ENCODE data around the gene C1orf185.
A peak's percentile ranks its signal among the peaks of the same experiment; 100 is the strongest.
"Not testable (repeated sequence)": the region's sequence is repeated elsewhere in the genome, so short reads cannot be mapped to it uniquely, and the experiment has no call there.

The C1orf185 gene

DNA sequence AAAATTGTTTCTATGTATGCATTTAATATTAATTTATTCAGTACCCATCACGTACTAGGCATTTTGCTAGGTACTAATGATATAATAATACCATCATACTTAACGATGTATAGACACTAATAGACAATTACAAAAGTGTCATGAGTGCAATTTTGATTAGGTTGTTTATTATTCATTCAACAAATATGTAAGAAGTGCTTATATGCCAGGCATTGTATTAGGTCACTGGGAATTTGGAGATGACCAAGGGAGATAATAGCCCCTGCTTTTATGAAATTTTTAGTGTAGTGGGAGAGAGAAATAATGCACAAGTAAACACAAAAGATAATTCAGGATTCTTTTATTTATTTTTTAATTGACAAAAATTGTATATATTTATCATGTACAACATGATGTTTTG lies 18.6 kb downstream of the C1orf185 start:
- DNase-seq (ENCODE audit: insufficient read length, low spot score), result no peak
- FAIRE-seq, result no peak
- no peak for TF ChIP-seq POLR2AphosphoS5 (IDR thresholded peaks at IDR 0.05; ENCODE audit: low read depth, low read length)
- TF ChIP-seq SPI1 (IDR thresholded peaks at IDR 0.05; ENCODE audit: low read depth, low read length), result no peak
- TF ChIP-seq TAF1 (IDR thresholded peaks at IDR 0.05; ENCODE audit: low read depth, low read length), result no peak
- no peak for TF ChIP-seq POLR2A (IDR thresholded peaks at IDR 0.05; ENCODE audit: low read depth, low read length)
- TF ChIP-seq POU2F2 (IDR thresholded peaks at IDR 0.05; ENCODE audit: low read depth, low read length), result no peak
- no peak for TF ChIP-seq PAX5 (IDR thresholded peaks at IDR 0.05; ENCODE audit: insufficient read depth, low read length, severe bottlenecking)

DNA sequence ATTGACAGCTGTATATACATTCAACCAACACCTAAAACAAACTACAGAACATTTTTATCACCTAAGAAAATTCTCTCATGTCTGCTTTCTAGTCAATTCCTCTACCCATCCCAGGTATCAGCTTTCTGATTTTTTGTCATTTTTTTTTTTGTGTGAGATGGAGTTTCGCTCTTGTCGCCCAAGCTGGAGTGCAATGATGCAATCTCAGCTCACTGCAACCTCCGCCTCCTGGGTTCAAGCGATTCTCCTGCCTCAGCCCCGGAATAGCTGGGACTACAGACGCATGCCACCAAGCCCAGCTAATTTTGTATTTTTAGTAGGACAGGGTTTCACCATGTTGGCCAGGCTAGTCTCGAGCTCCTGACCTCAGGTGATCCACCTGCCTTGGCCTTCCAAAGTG lies 25.1 kb downstream of the C1orf185 start:
- not testable (repeated sequence) for FAIRE-seq

DNA sequence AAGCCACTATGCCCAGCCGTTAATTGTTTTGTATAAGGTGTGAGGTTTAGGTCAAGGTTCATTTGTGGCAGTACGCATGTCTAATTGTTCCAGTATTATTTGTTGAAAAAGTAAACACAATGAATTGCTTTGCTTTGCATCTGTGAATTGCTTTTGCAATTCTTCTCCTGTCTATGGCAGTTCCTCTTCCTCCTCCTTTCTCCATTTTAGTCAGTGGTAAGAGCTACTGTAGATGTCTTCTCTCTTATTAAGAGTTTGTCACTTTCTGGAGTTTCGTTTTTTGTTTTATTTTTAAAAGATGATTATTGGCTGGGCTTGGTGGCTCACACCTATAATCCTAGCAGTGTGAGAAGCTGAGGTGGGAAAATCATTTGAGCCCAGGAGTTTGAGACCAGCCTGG lies 29.2 kb downstream of the C1orf185 start:
- DNase-seq (ENCODE audit: insufficient read length, low spot score) (no peak), FAIRE-seq (no peak)
- TF ChIP-seq SPI1 (IDR thresholded peaks at IDR 0.05; ENCODE audit: low read depth, low read length) (peak; percentile 50), POU2F2 (IDR thresholded peaks at IDR 0.05; ENCODE audit: low read depth, low read length) (no peak)

More for the DNA sequence above, 25.1 kb downstream of the C1orf185 start:
- DNase-seq (ENCODE audit: insufficient read length, low spot score), result not testable (repeated sequence)

GRCh38 chr1:51133045-51133444 lies 31.0 kb downstream of the C1orf185 start:
- TF ChIP-seq POLR2AphosphoS5 (IDR thresholded peaks at IDR 0.05; ENCODE audit: low read depth, low read length) (no peak), POU2F2 (IDR thresholded peaks at IDR 0.05; ENCODE audit: low read depth, low read length) (no peak), PAX5 (IDR thresholded peaks at IDR 0.05; ENCODE audit: insufficient read depth, low read length, severe bottlenecking) (no peak), SPI1 (IDR thresholded peaks at IDR 0.05; ENCODE audit: low read depth, low read length) (no peak), POLR2A (IDR thresholded peaks at IDR 0.05; ENCODE audit: low read depth, low read length) (no peak), TAF1 (IDR thresholded peaks at IDR 0.05; ENCODE audit: low read depth, low read length) (no peak)
- DNase-seq (ENCODE audit: insufficient read length, low spot score) (no peak), FAIRE-seq (no peak)

DNA sequence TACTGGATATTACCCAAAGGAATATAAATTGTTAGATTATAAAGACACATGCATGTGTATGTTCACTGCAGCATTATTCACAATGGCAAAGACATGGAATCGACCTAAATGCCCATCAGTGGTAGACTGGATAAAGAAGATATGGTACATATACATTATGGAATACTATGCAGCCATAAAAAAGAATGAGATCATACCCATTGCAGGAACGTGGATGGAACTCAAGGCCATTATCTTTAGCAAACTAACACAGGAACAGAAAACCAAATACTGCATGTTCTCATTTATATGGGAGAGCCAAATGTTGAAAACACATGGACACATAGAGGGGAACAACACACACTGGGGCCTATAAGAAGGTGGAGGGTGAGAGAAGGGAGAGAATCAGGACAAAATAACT lies 35.7 kb downstream of the C1orf185 start:
- not testable (repeated sequence) for DNase-seq (ENCODE audit: insufficient read length, low spot score); FAIRE-seq

- peak; percentile 54 for FAIRE-seq
These were observed 37.4 kb downstream of the C1orf185 start for GRCh38 chr1:51139474-51139873.

GRCh38 chr1:51147394-51147793 lies 45.4 kb downstream of the C1orf185 start:
- TF ChIP-seq POLR2AphosphoS5 (IDR thresholded peaks at IDR 0.05; ENCODE audit: low read depth, low read length) (no peak), POU2F2 (IDR thresholded peaks at IDR 0.05; ENCODE audit: low read depth, low read length) (no peak), PAX5 (IDR thresholded peaks at IDR 0.05; ENCODE audit: insufficient read depth, low read length, severe bottlenecking) (no peak)
- FAIRE-seq, result no peak
- no peak for DNase-seq (ENCODE audit: insufficient read length, low spot score)

More at GRCh38 chr1:51139474-51139873, 37.4 kb downstream of the C1orf185 start:
- TF ChIP-seq POU2F2 (IDR thresholded peaks at IDR 0.05; ENCODE audit: low read depth, low read length), result no peak
- no peak for DNase-seq (ENCODE audit: insufficient read length, low spot score)

- FAIRE-seq (no peak), DNase-seq (ENCODE audit: insufficient read length, low spot score) (no peak)
- TF ChIP-seq SPI1 (IDR thresholded peaks at IDR 0.05; ENCODE audit: low read depth, low read length) (no peak), PAX5 (IDR thresholded peaks at IDR 0.05; ENCODE audit: insufficient read depth, low read length, severe bottlenecking) (no peak), POLR2A (IDR thresholded peaks at IDR 0.05; ENCODE audit: low read depth, low read length) (no peak), TAF1 (IDR thresholded peaks at IDR 0.05; ENCODE audit: low read depth, low read length) (no peak), POU2F2 (IDR thresholded peaks at IDR 0.05; ENCODE audit: low read depth, low read length) (no peak), POLR2AphosphoS5 (IDR thresholded peaks at IDR 0.05; ENCODE audit: low read depth, low read length) (no peak)
These were observed 52.7 kb downstream of the C1orf185 start for GRCh38 chr1:51154776-51155175.

DNA sequence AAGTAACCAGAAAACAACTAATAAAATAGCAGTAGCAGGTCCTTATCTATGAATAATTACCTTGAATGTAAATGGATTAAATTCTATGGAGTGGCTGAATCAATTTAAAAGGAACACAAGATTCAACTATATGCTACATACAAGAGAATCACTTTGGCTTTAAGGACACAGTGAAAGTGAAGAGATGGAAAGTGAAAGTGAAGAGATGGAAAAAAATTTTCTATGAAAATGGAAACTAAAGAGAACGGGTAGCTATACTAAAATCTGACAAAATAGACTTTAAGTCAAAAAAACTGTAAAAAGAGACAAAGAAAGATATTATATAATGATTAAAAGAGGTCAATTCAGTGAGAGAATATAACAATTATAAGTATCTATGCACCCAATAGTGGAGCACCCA lies 54.7 kb downstream of the C1orf185 start:
- FAIRE-seq (no peak), DNase-seq (ENCODE audit: insufficient read length, low spot score) (no peak)
- TF ChIP-seq PAX5 (IDR thresholded peaks at IDR 0.05; ENCODE audit: insufficient read depth, low read length, severe bottlenecking), result no peak
- TF ChIP-seq SPI1 (IDR thresholded peaks at IDR 0.05; ENCODE audit: low read depth, low read length), result no peak
- no peak for TF ChIP-seq POLR2AphosphoS5 (IDR thresholded peaks at IDR 0.05; ENCODE audit: low read depth, low read length)
- TF ChIP-seq POU2F2 (IDR thresholded peaks at IDR 0.05; ENCODE audit: low read depth, low read length), result no peak
- no peak for TF ChIP-seq POLR2A (IDR thresholded peaks at IDR 0.05; ENCODE audit: low read depth, low read length)
- no peak for TF ChIP-seq TAF1 (IDR thresholded peaks at IDR 0.05; ENCODE audit: low read depth, low read length)

GRCh38 chr1:51157395-51157794 lies 55.4 kb downstream of the C1orf185 start:
- no peak for DNase-seq (ENCODE audit: insufficient read length, low spot score)
- FAIRE-seq, result no peak
- TF ChIP-seq POLR2AphosphoS5 (IDR thresholded peaks at IDR 0.05; ENCODE audit: low read depth, low read length) (no peak), SPI1 (IDR thresholded peaks at IDR 0.05; ENCODE audit: low read depth, low read length) (no peak), TAF1 (IDR thresholded peaks at IDR 0.05; ENCODE audit: low read depth, low read length) (no peak), PAX5 (IDR thresholded peaks at IDR 0.05; ENCODE audit: insufficient read depth, low read length, severe bottlenecking) (no peak), POU2F2 (IDR thresholded peaks at IDR 0.05; ENCODE audit: low read depth, low read length) (no peak), POLR2A (IDR thresholded peaks at IDR 0.05; ENCODE audit: low read depth, low read length) (no peak)

GRCh38 chr1:51158263-51158662 lies 56.2 kb downstream of the C1orf185 start:
- TF ChIP-seq POLR2AphosphoS5 (IDR thresholded peaks at IDR 0.05; ENCODE audit: low read depth, low read length), result no peak
- no peak for DNase-seq (ENCODE audit: insufficient read length, low spot score)
- FAIRE-seq, result peak; percentile 5

GRCh38 chr1:51162560-51162959 lies 60.5 kb downstream of the C1orf185 start:
- DNase-seq (ENCODE audit: insufficient read length, low spot score); FAIRE-seq: not testable (repeated sequence)
- peak; percentile 20; the same call in 1 of the 2 replicates for TF ChIP-seq SPI1 (IDR thresholded peaks at IDR 0.05; ENCODE audit: low read depth, low read length)

Data from GM12891 (cell line).